ENCODE results near the gene AOC2. TPM values are rescaled to one million over a fixed set of nuclear protein-coding genes. Genes with fewer than 3 reads are reported as not detected.

AOC2 gene
- total and polyA plus RNA-seq, 2 of the 13 experiments (the other 11 are each of a cell fraction or from before 2014, with no cell fraction given) = 1.2 to 3.3 TPM

DNA sequence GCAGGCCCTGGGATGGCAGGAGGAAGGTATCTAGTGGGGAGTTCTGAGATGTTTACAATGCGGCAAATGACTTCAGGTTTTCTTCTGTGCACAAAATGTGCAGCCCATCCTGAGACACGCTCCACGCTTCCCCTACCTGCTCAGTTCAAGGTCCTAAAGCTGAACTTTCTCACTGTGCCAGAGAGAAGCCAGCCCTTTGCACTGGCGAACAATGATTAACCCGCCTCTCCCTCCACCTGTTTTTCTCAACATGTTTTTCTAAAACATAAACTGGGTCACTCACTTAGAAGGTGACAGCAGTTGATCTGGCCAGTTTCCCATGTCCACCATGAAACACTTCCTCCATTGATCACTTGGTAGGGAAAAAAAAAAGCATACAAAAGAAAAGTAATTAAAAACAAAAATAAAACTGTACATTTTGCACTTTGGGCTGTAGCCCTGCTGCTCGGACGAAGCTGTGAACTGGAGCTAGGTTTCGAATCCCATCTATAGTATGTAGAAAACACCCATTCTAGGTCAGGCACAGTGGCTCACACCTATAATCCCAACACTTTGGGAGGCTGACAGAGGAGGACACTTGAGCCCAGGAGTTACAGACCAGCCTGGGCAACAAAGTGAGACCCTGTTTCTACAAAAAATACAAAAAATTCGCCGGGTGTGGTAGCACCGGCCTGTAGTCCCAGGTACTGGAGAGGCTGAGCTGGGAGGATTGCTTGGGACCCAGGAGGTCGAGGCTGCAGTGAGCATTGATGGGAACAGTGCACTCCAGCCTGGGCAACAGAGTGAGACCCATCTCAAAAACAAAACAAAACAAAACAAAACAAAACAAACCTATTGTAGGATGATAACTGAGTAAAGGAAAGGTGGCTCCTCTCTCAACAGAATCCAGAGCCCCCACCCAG, 50.2 kb downstream of the AOC2 start (continued):
- TF ChIP-seq PLSCR1 (CRISPR knock-in tag; IDR thresholded peaks at IDR 0.05; ENCODE audit: borderline replicate concordance) (no peak), ZNF770 (CRISPR knock-in tag; IDR thresholded peaks at IDR 0.05) (peak; percentile 93), CC2D1A (CRISPR knock-in tag; IDR thresholded peaks at IDR 0.05) (no peak), HNF1A (IDR thresholded peaks at IDR 0.05; ENCODE audit: low read depth) (peak; percentile 96), HNF1A (CRISPR knock-in tag; IDR thresholded peaks at IDR 0.05; ENCODE audit: borderline replicate concordance) (peak; percentile 99), SOX6 (IDR thresholded peaks at IDR 0.05) (no peak), SOX6 (CRISPR knock-in tag; IDR thresholded peaks at IDR 0.05) (peak; percentile 97), ZNF747 (CRISPR knock-in tag; IDR thresholded peaks at IDR 0.05; ENCODE audit: borderline replicate concordance) (peak; percentile 67; the same call in 1 of the 2 replicates), ZNF430 (CRISPR knock-in tag; IDR thresholded peaks at IDR 0.05) (0 out of 2 replicates have a peak, but pooled peaks have one; percentile 2), ZNF331 (CRISPR knock-in tag; IDR thresholded peaks at IDR 0.05) (peak; percentile 83), FOXK1 (CRISPR knock-in tag; IDR thresholded peaks at IDR 0.05; ENCODE audit: borderline replicate concordance, low read depth) (peak; percentile 93), ZNF841 (CRISPR knock-in tag; IDR thresholded peaks at IDR 0.05; ENCODE audit: borderline replicate concordance) (no peak), PHF20 (CRISPR knock-in tag; IDR thresholded peaks at IDR 0.05) (peak; percentile 11; the same call in 1 of the 2 replicates), CBX5 (CRISPR knock-in tag; IDR thresholded peaks at IDR 0.05; ENCODE audit: borderline replicate concordance) (peak; percentile 81; the same call in 1 of the 2 replicates), PHF21A (CRISPR knock-in tag; IDR thresholded peaks at IDR 0.05) (peak; percentile 93)
- TF ChIP-seq, protein P1, sequence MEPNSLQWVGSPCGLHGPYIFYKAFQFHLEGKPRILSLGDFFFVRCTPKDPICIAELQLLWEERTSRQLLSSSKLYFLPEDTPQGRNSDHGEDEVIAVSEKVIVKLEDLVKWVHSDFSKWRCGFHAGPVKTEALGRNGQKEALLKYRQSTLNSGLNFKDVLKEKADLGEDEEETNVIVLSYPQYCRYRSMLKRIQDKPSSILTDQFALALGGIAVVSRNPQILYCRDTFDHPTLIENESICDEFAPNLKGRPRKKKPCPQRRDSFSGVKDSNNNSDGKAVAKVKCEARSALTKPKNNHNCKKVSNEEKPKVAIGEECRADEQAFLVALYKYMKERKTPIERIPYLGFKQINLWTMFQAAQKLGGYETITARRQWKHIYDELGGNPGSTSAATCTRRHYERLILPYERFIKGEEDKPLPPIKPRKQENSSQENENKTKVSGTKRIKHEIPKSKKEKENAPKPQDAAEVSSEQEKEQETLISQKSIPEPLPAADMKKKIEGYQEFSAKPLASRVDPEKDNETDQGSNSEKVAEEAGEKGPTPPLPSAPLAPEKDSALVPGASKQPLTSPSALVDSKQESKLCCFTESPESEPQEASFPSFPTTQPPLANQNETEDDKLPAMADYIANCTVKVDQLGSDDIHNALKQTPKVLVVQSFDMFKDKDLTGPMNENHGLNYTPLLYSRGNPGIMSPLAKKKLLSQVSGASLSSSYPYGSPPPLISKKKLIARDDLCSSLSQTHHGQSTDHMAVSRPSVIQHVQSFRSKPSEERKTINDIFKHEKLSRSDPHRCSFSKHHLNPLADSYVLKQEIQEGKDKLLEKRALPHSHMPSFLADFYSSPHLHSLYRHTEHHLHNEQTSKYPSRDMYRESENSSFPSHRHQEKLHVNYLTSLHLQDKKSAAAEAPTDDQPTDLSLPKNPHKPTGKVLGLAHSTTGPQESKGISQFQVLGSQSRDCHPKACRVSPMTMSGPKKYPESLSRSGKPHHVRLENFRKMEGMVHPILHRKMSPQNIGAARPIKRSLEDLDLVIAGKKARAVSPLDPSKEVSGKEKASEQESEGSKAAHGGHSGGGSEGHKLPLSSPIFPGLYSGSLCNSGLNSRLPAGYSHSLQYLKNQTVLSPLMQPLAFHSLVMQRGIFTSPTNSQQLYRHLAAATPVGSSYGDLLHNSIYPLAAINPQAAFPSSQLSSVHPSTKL (CRISPR knock-in tag; IDR thresholded peaks at IDR 0.05) = peak; percentile 97

Measured in HepG2 (cell line).